GM21367 (cell line): ENCODE data around the gene APBB3.
A peak's percentile ranks its signal among the peaks of the same experiment; 100 is the strongest.

Experiments used
- ATAC-seq: cut with Tn5 transposase; IDR thresholded peaks from one replicate; pipeline ENCODE4 v1.9.1; 2021; ENCODE audit not compliant: unreplicated experiment

APBB3 gene

GRCh38 chr5:140554454-140554853, 9.9 kb downstream of the APBB3 start:
- ATAC-seq = no peak

DNA sequence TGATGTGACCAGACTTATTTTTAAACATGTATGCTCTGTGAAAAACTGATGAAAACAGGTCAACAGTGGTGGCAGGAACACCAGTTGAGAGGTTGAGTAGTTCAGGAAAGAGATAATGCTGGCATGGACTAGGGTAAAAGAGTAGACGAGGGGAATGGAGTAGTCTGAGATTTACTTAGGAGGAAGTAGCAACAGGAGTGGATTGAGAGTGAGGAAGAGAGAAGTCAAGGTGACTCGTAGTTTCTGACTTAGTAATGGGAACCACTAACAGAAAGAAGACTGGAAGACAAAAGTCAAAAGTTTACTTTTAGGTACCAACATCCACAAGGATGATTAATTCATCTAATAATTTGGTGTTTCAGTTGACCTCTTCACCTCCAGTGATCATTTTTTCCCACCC, 10.7 kb downstream of the APBB3 start:
- ATAC-seq = no peak

- ATAC-seq = no peak
Observed at GRCh38 chr5:140551872-140552271, 12.5 kb downstream of the APBB3 start.

DNA sequence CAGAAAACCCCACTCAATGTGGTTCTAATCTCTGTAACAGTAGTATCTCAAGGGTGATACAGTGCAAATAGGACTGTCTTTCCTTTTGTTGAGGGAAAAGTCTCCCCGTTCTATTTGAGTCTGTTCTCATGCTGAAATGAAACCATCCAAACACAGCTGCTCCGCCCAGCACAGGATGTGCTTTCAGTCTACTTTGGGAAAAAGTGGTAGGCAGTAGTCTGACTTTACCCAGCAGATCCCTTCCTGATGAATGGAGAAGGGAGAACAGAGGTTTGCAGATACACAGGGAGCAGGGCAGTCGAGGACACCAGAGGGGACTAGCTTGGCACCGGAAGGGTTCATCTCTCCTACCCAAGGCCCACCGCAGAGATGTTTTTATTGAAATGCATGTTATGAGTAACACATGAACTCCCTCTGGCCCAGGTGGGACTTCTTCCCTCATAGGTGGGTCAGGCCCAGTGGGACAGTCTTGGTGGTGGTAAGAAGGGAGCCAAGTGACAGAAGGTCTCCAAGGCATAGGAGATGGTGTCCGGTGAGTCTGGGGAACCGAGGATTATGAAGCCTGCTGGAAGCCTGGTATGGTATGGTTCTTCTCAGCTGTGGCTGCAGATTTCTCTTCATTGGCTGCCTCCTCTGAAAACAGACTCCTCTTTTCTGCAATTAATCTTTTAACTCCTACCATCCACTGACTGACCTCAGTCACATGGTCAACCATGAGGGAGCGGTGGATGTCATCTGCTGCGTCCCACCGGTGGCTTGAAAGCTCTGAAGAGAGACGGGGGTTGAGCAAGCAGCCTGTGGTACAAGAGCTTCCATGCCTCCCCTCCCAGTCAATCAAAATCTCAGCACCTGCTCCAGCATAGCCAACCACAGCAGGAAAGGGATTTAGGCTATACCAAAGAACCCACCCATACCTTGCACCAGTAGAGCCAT, 14.0 kb downstream of the APBB3 start:
- no peak for ATAC-seq

GRCh38 chr5:140549237-140550144, 14.9 kb downstream of the APBB3 start:
- no peak for ATAC-seq

- no peak for ATAC-seq
Observed at GRCh38 chr5:140548791-140549190, 15.6 kb downstream of the APBB3 start.

DNA sequence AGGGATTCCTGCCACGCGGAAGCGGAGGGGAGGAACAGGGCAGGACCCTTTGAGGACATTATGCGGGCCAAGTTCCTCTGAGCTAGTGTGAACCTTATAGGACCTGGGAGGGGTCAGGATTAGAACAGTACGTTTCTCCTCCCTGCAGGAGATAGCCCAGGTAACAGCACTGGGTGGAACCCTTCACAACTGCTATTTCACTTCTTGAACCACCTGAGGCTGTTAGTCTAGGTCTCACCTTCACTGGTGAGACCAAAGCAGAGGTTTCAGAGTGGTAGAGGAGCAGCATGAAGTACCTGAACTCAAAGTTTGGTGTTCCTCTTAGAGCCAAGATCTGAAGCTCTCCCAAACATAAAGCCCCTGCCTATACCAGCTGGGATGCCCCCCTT, 16.1 kb downstream of the APBB3 start:
- ATAC-seq = no peak

- peak; percentile 98 for ATAC-seq
Observed at GRCh38 chr5:140547508-140548299, 16.7 kb downstream of the APBB3 start, which contains the start of gene EIF4EBP3. TSS of gene EIF4EBP3 (plus strand) at chr5:140547662. CDS start at chr5:140547738, 76 bp downstream.

GRCh38 chr5:140546851-140547507, 17.4 kb downstream of the APBB3 start:
- ATAC-seq = no peak

GRCh38 chr5:140545606-140546005, 18.8 kb downstream of the APBB3 start:
- ATAC-seq = no peak

DNA sequence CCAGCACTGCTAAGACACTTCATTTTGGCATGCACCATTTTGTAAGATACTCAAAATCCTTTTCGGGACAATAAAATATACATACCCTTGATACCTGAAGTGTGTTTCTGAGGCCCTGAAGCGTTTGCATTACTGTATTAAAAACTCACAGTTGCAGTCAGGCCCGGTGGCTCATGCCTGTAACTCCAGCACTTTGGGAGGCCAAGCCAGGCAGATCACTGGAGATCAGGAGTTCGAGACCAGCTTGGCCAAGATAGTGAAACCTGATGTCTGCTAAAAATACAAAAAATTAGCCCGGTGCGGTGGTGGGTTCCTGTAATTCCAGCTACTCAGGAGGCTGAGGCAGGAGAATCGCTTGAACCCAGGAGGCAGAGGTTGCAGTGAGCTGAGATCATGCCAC, 19.4 kb downstream of the APBB3 start:
- ATAC-seq = no peak

DNA sequence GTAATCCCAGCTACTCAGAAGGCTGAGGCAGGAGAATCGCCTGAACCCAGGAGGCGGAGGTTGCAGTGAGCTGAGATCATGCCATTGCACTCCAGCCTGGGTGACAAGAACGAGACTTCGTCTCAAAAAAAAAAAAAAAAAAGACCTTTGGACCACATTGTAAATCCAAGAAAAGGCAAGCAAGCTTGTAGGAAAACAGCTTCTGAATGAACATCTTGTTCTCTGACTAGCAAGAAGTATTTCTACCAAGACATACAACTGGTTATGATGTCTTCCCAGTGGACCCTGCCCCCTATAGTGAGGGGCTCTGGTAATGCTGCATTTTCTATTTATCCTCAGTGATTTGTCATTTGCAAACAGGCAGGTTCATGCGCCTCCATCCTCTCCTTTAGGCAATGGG, 21.4 kb downstream of the APBB3 start:
- no peak for ATAC-seq

DNA sequence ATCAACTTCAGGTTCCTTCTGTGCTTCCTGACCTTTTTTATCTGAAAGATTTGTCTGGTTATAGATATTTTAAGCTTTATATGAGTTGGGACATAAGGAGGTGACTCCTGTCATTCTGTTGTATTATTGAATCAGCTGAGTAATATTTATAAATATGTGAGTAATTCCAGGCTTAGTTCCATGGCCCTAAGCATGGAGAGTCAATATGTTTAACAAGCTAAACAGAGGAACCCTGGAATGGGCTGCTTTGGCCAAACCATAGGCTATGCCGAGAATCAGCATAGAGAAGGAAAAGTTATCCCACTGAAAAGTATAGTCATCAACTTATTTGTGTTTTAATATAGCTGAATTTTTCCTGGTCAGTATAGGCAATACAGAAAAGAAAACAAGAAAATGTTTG, 24.2 kb downstream of the APBB3 start:
- ATAC-seq = no peak

GRCh38 chr5:140524003-140524402, 40.4 kb downstream of the APBB3 start:
- no peak for ATAC-seq

DNA sequence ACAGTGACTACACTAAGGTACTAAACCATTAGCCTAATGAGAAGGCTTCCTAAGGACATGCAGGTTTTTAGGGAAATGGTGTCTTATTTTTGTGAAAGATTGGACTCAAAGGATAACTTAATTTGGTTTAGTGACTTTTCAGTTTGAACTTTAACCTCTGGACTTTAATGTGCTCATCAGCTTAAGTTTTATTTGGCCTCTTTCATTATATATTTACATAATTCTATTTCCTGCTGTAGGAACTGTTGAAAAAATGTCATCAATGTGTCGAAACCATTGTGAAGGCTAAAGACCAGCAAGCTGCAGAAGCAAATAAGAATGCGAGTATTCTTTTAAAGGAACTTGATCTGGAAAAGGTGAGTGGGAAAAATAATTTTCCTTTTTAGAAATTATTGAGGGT, 51.3 kb downstream of the APBB3 start:
- no peak for ATAC-seq

- ATAC-seq = no peak
Observed at GRCh38 chr5:140509898-140510297, 54.5 kb downstream of the APBB3 start.
